Lower leg skin (tissue), 3 donors: ENCODE results near the gene NPAT.

Experiments used
- POLR2A ChIP-seq, 2 donors: fragments of 450-650 bp; IDR thresholded peaks; one replicate each; pipeline ENCODE4 v1.6.1; 2016 to 2017; ENCODE audit warnings: antibody characterized with exemption in 2 of 2, mild to moderate bottlenecking in 1 of 2, moderate library complexity in 1 of 2
- TF ChIP-seq, protein P1 (sequence below), 3 donors: fragments of 450-650 bp; IDR thresholded peaks; one replicate each; pipeline ENCODE4 v1.5.1; 2016; ENCODE audit warnings: antibody characterized with exemption in 3 of 3, mild to moderate bottlenecking in 3 of 3, moderate library complexity in 2 of 3

DNA sequence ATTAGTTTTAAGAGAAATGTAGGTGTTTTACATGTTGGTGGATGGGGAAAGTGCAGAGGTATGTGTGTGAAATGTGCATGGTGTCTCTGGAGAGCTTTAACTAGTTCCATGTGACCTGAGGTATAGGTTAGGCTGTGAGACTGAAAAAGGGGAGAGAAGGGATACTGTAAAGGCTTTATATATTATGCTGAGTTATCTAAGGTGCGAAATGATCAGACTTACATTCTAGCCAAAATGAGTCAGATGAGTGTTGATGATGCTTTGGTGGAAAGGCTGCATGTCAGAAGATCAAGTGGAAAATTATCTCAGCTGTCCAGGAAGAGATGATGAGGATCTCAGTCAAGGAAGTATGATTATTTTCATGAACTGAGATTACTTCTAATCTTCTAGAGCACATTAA lies 85.2 kb downstream of the NPAT start:
- TF ChIP-seq, protein P1, sequence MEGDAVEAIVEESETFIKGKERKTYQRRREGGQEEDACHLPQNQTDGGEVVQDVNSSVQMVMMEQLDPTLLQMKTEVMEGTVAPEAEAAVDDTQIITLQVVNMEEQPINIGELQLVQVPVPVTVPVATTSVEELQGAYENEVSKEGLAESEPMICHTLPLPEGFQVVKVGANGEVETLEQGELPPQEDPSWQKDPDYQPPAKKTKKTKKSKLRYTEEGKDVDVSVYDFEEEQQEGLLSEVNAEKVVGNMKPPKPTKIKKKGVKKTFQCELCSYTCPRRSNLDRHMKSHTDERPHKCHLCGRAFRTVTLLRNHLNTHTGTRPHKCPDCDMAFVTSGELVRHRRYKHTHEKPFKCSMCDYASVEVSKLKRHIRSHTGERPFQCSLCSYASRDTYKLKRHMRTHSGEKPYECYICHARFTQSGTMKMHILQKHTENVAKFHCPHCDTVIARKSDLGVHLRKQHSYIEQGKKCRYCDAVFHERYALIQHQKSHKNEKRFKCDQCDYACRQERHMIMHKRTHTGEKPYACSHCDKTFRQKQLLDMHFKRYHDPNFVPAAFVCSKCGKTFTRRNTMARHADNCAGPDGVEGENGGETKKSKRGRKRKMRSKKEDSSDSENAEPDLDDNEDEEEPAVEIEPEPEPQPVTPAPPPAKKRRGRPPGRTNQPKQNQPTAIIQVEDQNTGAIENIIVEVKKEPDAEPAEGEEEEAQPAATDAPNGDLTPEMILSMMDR (IDR thresholded peaks at IDR 0.05) = no peak
- TF ChIP-seq POLR2A (IDR thresholded peaks at IDR 0.05) = no peak
